HG03439 (cell line): ENCODE results near the gene YBEY.

ENCODE experiments used
- ATAC-seq: cut with Tn5 transposase; IDR thresholded peaks from one replicate; pipeline ENCODE4 v1.9.1; 2021; ENCODE audit warnings: mild to moderate bottlenecking, moderate library complexity; ENCODE audit not compliant: unreplicated experiment

Gene YBEY

GRCh38 chr21:46325073-46325912 is 39.2 kb downstream of the YBEY start:
- no peak for ATAC-seq

- no peak for ATAC-seq
Observed at GRCh38 chr21:46326110-46326703, 40.1 kb downstream of the YBEY start.

- ATAC-seq: no peak
Observed at GRCh38 chr21:46327711-46328110, 41.6 kb downstream of the YBEY start.

- ATAC-seq: no peak
Observed at GRCh38 chr21:46328151-46328550, 42.0 kb downstream of the YBEY start.

GRCh38 chr21:46329796-46330195 is 43.7 kb downstream of the YBEY start:
- no peak for ATAC-seq

- ATAC-seq: no peak
Observed at GRCh38 chr21:46334351-46335140, 48.4 kb downstream of the YBEY start.

- no peak for ATAC-seq
Observed at GRCh38 chr21:46336603-46337002, 50.5 kb downstream of the YBEY start.

GRCh38 chr21:46340998-46341397 is 54.9 kb downstream of the YBEY start:
- ATAC-seq: no peak

GRCh38 chr21:46344219-46344915 is 58.2 kb downstream of the YBEY start:
- ATAC-seq: no peak

- ATAC-seq: no peak
Observed at GRCh38 chr21:46345861-46346260, 59.7 kb downstream of the YBEY start.

- no peak for ATAC-seq
Observed at GRCh38 chr21:46346296-46347202, 60.4 kb downstream of the YBEY start.

GRCh38 chr21:46347203-46347550 is 61.0 kb downstream of the YBEY start:
- ATAC-seq: no peak
